ENCODE results near the gene CDH22. TPM values are rescaled to one million over a fixed set of nuclear protein-coding genes. Genes with fewer than 3 reads are reported as not detected.

The CDH22 gene
- total and polyA plus RNA-seq, 12 donors: 0.19 to 2.9 (median 0.97) TPM; not detected in 4

DNA sequence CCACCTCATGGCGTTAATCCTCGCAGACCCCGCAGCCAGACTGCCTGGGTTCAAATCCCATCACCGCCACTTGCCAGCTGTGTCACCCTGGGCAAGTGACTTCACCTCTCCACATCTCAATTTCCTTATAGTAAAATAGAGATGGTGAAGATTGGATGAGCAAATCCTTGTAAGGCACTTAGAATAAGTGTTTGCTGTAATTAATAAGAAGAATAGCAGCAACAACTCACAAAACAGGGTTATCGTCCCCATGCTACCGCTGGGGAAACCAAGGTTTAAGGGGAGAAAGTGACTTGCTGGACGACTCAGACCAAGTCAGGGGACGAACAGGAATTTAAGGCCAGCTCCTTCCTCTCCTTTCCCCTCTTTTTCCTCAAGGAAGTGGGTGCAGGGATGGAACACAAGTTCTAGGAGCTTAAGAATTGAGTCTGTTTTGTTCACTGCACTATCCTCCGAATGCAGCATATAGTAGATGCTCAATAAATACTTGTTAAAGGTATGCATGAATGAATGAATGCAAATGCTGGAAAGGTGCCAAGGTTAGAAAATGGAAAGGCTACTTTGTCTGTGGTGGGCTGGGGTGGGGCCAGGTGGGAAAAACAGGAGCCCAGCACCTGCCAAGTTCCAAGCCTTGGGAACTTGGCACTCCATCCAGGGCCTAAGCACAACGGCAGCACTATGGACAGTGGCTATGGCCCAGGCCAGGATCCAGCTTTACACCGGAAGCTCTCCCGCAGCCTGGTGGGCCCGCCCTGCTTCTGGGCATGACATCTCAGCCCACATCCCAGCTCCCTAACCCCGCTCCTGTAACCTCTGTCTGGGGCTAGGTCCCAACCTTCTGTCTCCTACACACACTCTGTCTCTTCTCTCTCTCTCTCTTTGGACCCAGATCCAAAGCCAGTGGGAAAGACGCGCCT is 4.9 kb upstream of the CDH22 start:
- Histone ChIP-seq H3K4me1 (replicated peaks in 1 of 2) (no peaks in the 10 kb centered on the region), H3K9me3 (replicated peaks in 1 of 3) (no peaks in the 10 kb centered on the region), H3K4me3 (no peak overlapping the region), H3K27ac (no peak overlapping the region), H3K27me3 (peaks cover 52% of the 10 kb centered on the region), H3K36me3 (replicated peaks in 1 of 2) (no peaks in the 10 kb centered on the region)
- no peak for DNase-seq
- no peak for TF ChIP-seq POLR2A (IDR thresholded peaks at IDR 0.05)
- TF ChIP-seq, protein P1, sequence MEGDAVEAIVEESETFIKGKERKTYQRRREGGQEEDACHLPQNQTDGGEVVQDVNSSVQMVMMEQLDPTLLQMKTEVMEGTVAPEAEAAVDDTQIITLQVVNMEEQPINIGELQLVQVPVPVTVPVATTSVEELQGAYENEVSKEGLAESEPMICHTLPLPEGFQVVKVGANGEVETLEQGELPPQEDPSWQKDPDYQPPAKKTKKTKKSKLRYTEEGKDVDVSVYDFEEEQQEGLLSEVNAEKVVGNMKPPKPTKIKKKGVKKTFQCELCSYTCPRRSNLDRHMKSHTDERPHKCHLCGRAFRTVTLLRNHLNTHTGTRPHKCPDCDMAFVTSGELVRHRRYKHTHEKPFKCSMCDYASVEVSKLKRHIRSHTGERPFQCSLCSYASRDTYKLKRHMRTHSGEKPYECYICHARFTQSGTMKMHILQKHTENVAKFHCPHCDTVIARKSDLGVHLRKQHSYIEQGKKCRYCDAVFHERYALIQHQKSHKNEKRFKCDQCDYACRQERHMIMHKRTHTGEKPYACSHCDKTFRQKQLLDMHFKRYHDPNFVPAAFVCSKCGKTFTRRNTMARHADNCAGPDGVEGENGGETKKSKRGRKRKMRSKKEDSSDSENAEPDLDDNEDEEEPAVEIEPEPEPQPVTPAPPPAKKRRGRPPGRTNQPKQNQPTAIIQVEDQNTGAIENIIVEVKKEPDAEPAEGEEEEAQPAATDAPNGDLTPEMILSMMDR (IDR thresholded peaks at IDR 0.05): no peak
- WGBS, 4 donors: 52 to 58% (median 54%) methylated on average over 15 to 16 of the region's 16 CpGs
- intact Hi-C loops (cut with DNase I): no loop called here

GRCh38 chr20:46312075-46312944 is 4.0 kb upstream of the CDH22 start:
- Histone ChIP-seq H3K4me1 (replicated peaks in 1 of 2) (peaks cover 3 to 6% of the 10 kb centered on the region in 2 donors), H3K36me3 (replicated peaks in 1 of 2) (no peaks in the 10 kb centered on the region), H3K9me3 (replicated peaks in 1 of 3) (no peaks in the 10 kb centered on the region), H3K27me3 (peaks cover 55% of the 10 kb centered on the region), H3K4me3 (peak overlapping the region in 1 of 4 donors; percentile 16), H3K27ac (no peak overlapping the region)
- no peak for TF ChIP-seq POLR2A (IDR thresholded peaks at IDR 0.05)
- TF ChIP-seq, protein P1 (IDR thresholded peaks at IDR 0.05): no peak
- DNase-seq: no peak
- 1 to 5% (median 3%) methylated on average over 29 to 47 of the region's 47 CpGs for WGBS, 4 donors
- intact Hi-C loops (cut with DNase I): no loop called here

GRCh38 chr20:46311719-46312074 is 3.4 kb upstream of the CDH22 start:
- peaks cover 57% of the 10 kb centered on the region for H3K27me3 ChIP-seq
- no peak overlapping the region for H3K4me3 ChIP-seq
- peaks cover 5 to 9% of the 10 kb centered on the region in 2 donors for H3K4me1 ChIP-seq (replicated peaks in 1 of 2)
- no peak overlapping the region for H3K27ac ChIP-seq
- intact Hi-C loops (cut with DNase I): no loop called here
- TF ChIP-seq, protein P1 (IDR thresholded peaks at IDR 0.05): no peak
- TF ChIP-seq POLR2A (IDR thresholded peaks at IDR 0.05): no peak
- WGBS, 4 donors: 8 to 40% (median 19%) methylated on average over 2 to 5 of the region's 5 CpGs
- no peak for DNase-seq
- H3K36me3 ChIP-seq (replicated peaks in 1 of 2): no peaks in the 10 kb centered on the region
- no peaks in the 10 kb centered on the region for H3K9me3 ChIP-seq (replicated peaks in 1 of 3)

DNA sequence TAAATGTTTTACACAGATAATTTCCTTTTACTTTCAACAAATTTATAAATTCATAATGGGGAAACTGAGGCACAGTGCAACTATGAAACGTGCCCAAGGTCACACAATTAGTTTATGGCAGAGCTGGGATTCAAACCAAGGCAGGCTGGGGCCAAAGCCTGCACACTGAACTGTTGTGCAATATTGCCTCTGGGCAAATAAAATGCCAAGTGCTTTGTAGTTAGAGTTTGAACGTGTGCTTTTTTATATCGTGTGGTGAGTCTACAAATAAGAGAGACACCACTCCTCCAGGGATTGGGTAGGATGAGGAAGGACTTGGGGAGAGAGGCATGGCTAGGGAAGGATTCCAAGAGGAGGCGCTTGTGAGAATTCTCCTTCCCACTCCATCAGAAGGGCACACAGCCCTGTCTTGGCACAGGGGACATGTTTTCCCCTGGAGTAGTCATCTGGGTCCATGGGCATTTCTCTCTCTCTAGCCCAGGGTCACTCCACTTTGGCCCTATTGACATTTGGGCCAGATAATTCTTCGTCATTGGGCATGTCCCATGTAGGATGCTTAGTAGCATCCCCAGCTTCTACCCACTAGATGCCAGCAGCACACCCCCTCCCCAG is 2.8 kb upstream of the CDH22 start:
- TF ChIP-seq POLR2A (IDR thresholded peaks at IDR 0.05): no peak
- Histone ChIP-seq H3K4me3 (no peak overlapping the region), H3K27ac (no peak overlapping the region), H3K27me3 (peaks cover 53% of the 10 kb centered on the region), H3K36me3 (replicated peaks in 1 of 2) (no peaks in the 10 kb centered on the region), H3K9me3 (replicated peaks in 1 of 3) (no peaks in the 10 kb centered on the region), H3K4me1 (replicated peaks in 1 of 2) (peaks cover 5 to 9% of the 10 kb centered on the region in 2 donors)
- WGBS, 4 donors: 9 to 26% (median 24%) methylated on average over 5 of the region's 5 CpGs
- intact Hi-C loops (cut with DNase I): no loop called here
- DNase-seq: no peak

Data from adrenal gland (tissue), 12 donors.